Superior temporal gyrus (tissue), 1 donor: Measurements from ENCODE around the gene DIPK1B.
A peak's percentile ranks its signal among the peaks of the same experiment; 100 is the strongest.

Experiments
- DNase-seq: peaks from one replicate; pipeline ENCODE4 v3.0.0-alpha.2; 2016; ENCODE audit errors: extremely low spot score

The DIPK1B gene

GRCh38 chr9:136720251-136720897 is 8.0 kb downstream of the DIPK1B start:
- DNase-seq, result no peak

DNA sequence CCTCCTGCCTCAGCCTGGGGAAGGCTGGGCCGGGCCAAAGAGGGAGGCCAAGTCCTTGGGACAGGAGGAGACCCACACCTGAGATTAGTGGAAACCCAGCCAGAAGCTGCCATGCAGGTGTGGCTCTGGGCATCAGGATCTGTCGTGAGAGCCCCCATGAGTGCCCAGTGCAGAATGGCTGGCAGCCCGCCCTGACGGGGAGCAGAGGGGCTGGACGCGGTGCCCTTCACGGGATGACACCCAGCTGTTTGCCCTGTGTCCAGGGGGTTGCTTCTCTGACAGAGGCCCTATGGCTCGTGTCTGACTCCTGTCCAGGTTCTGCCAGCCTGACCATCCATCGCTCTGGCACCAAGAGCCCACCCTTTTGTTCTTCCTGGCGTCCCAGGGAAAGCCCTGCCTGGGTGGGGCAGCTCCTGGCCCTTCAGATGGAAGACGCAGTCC is 8.5 kb downstream of the DIPK1B start:
- DNase-seq, result no peak

DNA sequence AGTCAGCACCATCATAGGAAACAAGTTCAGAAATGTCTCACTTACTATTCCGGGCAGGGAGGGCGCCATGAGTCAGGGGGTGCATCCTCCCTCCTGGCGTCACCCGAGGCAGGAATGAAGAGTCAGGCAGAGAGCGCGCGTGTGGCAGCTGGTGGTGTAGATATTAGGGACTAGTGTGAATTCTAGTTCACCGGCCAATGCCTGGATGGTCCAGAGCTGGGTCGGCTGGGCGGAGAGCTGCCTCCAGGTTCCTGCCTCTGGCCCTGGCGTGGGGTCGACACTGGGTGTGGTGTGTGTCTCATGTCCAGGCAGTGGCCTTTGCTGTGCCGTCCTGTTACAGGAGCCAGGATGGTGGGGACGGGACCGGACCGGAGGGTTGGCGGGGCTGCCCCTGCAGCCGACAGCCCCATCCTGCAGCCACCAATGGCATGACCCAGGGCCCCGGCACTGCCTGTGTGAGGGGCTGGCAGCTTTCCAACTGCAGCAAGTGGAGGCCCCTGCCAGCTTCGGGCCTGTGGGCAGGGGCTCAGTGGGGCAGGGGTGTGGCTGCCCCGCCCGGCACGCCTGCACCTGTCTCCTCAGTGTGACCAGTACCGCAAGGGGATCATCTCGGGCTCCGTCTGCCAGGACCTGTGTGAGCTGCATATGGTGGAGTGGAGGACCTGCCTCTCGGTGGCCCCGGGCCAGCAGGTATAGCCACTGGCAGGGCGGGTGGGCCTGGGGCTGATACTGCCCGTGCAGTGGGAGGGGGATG is 9.1 kb downstream of the DIPK1B start:
- no peak for DNase-seq

DNA sequence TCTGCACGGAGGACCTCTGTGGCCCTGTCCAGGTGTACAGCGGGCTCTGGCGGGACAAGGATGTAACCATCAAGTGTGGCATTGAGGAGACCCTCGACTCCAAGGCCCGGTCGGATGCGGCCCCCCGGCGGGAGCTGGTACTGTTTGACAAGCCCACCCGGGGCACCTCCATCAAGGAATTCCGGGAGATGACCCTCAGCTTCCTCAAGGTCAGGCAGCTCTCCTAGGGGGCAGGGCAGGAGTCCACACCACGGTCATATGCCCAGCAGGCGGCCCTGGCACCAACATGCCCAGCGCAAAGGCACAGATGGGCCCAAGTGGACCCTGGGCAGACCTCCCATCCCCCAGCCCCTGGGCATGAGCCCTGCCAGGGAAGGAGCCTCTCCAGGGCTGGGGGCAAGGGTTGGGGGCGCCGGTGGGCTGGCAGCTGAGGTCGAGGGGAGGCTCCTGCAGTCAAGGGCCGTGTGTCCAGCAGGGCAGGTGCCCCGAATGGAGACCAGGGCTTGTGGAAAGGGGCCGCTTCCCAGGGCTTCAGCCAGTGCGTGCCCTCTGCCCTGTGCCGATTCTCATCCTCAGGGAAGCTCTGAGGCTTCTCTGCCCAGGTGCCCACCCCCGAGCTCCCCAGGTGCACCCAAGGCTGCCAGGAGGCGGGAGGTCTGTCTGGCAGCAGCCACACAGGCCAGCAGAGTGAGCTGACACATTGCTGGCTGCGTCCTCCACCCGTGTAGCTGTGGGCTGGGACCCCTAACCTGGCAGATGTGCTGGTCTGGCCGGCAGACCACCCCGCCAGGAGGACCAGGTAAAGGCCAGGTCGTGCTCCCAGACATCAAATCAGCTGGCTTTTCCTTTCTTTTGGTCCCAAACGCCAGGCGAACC is 10.0 kb downstream of the DIPK1B start:
- no peak for DNase-seq

GRCh38 chr9:136722969-136723356 is 10.6 kb downstream of the DIPK1B start:
- DNase-seq, result no peak

- no peak for DNase-seq
Measured at GRCh38 chr9:136723362-136723976, 11.1 kb downstream of the DIPK1B start.

GRCh38 chr9:136723989-136724388 is 11.6 kb downstream of the DIPK1B start:
- DNase-seq, result no peak

DNA sequence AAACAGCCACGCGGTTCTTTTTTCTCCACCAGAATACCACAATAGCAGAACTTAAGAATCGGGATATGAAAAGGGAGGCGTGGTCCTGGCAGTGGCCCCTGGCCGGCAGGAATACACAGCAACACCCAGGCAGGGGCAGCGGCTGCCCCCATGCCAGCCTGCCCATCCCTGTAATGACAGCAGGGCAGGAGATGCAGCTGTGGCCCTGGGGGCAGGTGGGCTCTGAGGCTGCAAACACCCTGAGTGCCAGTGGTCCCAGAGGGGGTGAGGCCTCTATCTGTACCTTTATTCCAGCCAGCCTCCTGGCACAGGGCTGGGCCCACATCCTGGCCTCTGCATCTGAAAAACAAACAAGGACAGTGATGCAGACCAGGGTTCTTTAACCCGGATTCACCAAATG is 12.4 kb downstream of the DIPK1B start:
- DNase-seq, result no peak

DNA sequence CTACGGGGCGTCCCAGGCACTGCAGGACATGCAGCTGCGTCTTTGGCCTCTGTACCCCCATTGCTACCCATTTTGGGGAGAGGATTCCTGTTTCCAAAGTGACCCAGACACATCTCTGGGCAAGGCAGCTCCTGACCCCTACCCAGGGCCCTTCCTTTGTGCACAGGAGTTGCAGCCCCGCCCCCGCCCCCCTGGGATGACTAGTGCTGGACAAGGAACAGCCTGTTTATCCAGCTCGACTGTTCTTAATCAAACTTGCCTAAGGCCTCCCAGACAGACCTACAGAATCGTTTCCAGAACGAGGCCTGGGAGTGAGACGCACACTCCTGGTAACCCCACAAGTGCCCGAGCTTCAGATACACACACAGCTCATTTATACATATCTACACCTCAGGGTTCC is 13.2 kb downstream of the DIPK1B start:
- DNase-seq, result no peak

DNA sequence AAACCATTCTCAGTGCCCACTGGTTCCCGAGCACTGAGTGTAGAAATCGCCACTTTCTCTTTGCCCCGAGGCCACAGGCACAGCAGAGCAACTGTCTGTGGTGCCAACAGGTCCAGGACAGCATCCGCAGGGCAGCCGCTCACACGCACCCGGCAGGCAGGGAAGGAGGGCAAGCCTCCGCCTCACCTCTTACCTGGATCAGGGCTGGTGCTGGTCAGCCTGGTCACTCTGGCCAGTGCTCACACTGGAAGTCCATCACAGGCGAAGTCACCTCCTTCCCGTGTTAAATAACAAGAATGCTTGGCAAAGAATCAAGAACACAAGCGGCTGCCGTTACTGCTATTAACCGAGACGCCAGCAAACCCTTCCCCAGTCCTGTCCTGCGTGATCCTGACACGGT is 13.7 kb downstream of the DIPK1B start:
- no peak for DNase-seq

DNA sequence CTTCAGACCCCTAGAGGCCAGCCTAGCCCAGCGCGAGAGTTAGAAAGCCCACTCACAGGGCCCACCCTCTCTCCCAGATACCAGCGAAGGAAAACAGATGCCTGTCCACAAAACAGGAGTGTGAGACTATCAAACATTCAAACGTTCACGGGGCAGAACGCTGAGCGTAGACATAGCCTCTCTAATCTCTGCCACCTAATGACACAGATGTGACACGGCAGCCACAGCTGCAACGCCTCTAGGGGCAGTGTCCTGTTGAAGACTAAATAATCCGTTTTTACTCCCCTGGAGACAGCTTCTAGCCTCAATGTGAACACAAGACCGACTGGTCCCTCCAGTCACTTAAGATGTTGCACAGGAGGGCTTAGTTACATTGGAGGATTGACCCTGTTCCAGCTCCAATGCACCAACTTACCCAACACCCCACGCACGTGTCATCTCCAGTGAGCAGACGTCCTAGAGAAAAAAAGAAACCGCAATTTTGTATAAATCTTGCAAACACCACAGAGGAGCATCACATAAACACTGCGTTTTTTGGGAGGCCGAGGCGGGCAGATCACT is 14.3 kb downstream of the DIPK1B start:
- DNase-seq, result no peak

DNA sequence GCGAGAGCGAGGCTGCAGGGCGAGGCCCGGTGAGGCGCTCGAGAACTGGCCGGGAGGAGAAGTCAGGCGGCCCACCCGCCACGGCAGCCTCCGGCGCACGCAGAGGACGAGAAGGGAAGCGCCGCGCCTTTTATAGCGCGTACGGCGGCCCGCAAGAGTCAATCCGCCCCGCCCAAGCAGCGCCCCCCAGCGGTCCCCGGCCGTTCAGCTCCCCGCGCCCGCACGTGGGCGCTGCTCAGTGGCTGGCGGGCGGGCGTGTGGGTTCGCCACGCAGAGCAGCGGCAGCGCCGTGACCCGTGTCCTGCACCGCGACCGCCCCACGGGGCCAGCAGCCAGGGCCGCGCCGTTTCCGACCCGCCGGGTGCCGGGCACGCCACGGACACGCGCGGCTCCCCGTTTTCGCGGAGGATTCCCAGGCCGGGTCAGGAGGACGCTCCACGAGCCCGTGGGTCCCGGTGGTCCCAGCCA is 15.7 kb downstream of the DIPK1B start:
- DNase-seq, result peak; percentile 83

DNA sequence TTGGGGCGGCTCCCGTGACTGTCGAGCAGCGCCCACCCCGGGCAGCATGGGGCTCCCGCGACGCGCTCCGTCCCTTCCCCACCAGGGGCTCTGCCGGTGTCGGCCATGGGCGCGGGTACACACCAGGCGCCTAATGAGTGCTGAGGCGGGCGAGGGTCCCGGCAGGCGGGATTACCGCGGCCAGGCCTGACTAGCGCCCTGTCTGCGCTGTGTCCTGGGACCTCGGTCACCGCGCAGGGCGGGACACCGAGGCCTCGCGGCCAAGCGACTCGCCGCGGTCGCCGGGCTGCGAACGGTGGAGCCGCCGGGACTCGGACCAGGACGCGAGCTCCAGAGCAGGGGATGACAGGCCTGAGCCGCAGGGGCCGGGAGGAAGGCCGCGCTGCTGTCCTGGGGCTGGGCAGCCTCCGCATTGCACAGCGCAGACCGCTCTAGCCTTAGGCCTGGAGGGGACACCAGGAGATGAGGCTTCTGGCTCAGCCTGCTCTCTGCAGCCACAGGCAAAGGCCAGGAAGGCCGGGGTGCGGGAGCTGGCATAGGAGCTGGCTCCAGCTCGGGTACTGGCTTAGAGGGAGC is 16.3 kb downstream of the DIPK1B start:
- DNase-seq, result peak; percentile 15

GRCh38 chr9:136729144-136729543 is 16.8 kb downstream of the DIPK1B start:
- DNase-seq, result no peak

DNA sequence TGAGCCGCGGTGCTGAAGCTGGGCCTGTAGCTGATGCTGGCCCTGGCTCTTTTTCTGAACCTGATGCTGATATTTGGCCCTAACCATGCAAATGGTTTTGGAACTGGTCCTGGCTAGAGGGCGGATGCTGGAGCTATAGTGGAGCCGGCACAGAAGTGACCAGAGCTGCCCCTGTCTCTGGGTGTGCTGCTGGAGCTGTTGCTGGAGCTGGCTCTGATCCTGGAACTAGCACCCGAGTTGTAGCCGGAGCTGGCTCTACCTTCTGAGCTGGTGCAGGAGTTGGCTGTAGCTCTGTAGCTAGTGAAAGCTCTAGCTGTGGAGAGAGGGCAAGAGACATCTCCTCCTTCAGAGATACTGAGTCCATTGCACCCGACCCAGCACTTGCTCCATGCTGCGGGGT is 17.6 kb downstream of the DIPK1B start:
- no peak for DNase-seq

DNA sequence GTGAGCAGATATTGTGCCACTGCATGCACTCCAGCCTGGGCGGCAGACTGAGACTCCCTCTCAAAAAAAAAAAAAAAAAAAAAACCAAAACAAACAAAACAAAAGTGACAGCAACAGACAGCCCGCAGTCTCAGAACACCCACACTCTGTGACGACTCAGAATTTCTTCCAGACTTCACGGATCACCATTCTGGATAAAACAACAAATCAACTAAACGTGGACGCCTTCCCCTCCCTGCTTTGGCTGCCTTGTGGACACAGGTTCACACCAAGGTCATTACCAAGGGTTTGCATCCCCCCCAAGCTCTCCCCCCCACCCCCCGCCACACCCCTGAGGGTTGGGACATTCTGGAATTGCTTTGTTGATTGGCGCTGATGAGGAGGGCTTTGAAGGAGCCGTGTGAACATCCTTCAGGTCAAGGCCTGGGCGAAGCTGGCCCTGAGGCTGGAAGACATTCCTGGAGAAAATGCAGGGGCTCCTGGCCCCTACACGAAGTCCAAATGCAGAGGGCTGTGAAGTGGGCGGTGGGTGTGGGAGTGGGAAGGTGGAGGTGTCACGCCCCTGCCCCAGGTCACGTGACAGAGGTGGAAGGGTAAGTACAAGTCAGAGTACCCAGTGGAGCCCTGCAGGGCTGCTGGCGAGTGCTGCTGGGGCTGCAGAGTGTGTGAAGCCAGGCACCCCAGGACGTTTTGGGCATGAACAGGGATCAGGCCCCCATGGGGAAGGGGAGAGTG is 20.2 kb downstream of the DIPK1B start:
- no peak for DNase-seq

DNA sequence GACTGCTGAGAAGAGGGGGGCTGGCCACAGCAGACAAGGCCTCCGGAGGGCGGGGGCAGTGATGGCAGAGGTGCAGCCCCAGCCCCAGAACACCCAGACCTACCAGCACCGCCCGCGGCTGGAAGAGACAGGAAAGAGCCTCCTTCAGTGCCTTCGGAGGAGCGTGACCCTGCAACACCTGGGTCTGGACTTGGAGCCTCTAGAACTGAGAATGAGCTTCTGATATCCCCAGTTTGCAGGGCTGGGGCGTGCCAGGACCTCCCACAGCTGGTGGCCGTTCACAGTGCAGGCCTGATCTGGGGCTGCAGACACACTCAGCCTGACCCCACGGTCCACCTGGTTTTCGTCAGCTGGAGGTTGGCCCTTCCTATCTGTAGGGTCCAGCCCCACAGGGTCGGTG is 21.2 kb downstream of the DIPK1B start:
- DNase-seq, result no peak

DNA sequence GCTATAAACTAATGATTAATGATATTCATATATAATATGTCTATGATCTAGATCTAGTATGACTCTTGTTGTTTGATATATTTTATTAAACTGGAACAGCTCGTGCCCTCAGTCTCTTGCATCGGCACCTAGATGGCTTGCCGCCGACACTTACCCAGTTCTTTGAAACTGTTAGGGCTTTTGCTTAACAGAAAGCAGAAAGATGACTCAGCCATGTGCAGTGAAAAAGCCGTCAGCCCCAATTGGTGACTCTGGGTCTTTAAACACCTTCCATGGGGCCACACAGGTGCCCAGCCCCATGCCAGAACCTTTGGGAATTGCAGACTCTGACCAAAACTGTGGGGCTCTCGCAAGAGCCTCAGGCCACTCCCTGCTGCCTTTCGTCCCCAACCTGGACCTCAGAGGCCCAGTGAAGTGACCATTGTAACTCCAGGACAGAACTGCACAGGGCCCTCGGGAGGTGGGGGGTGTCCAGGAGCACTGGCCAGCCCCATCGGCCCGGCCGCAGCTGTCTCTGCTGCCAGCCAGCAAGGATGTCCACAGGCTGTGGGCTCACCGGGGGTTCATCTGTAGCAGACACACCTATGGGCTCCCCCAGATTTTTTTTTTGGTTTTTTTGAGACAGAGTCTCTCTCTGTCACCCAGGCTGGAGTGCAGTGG is 22.6 kb downstream of the DIPK1B start:
- no peak for DNase-seq

DNA sequence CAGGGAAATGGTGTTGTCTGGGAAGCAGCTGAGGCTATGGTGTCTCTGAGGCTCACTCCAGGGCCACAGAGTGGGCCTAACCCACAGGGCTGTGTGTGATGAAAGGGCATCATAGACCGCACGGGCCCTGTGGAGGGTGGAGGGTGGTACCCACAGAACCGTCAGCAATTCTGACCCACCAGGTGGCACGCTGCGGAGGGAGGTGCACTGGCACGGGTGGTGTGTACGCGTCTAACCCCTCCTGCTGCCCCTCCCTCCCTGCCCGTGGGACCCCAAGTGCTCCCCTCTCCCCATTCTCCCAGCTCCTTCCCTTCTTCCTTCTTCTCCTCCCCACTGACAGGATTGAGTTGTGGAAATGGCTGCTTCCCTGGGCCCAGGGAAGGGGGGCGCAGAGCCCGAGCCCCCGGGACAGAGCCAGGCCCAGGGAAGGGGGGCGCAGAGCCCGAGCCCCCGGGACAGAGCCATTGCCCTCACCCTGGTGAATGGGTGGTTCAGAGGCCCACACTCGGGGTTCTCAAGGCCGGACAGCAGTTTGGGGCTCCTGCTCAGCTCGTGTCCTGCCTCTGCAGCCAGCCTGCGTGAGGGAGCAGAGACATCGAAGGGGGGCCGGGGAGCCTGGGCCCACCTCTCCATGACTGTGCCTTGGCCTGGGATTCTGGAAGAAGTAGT is 23.6 kb downstream of the DIPK1B start:
- DNase-seq, result no peak

- DNase-seq, result no peak
Measured at GRCh38 chr9:136738960-136739359, 26.6 kb downstream of the DIPK1B start.
